ENCODE measurements around the gene TIMP3.

- TF ChIP-seq, protein P1, sequence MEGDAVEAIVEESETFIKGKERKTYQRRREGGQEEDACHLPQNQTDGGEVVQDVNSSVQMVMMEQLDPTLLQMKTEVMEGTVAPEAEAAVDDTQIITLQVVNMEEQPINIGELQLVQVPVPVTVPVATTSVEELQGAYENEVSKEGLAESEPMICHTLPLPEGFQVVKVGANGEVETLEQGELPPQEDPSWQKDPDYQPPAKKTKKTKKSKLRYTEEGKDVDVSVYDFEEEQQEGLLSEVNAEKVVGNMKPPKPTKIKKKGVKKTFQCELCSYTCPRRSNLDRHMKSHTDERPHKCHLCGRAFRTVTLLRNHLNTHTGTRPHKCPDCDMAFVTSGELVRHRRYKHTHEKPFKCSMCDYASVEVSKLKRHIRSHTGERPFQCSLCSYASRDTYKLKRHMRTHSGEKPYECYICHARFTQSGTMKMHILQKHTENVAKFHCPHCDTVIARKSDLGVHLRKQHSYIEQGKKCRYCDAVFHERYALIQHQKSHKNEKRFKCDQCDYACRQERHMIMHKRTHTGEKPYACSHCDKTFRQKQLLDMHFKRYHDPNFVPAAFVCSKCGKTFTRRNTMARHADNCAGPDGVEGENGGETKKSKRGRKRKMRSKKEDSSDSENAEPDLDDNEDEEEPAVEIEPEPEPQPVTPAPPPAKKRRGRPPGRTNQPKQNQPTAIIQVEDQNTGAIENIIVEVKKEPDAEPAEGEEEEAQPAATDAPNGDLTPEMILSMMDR (IDR thresholded peaks at IDR 0.05; ENCODE audit: low read length) = no peak
- TF ChIP-seq EZH2phosphoT487 (IDR thresholded peaks at IDR 0.05; ENCODE audit: low read length) (no peak), EZH2 (optimal IDR thresholded peaks at IDR 0.05; ENCODE audit: low read depth, low read length) (no peak)
Observed at GRCh38 chr22:32862936-32863661, 61.6 kb downstream of the TIMP3 start.

Measured in MM.1S (cell line).